Epithelial cell of proximal tubule (primary cell): ENCODE measurements around the gene LPAR5. TPM values are rescaled to one million over a fixed set of nuclear protein-coding genes. Genes with fewer than 3 reads are reported as not detected.

Experiments
- DNase-seq: peaks from one replicate; pipeline ENCODE4 v3.0.0-alpha.2; 2011; ENCODE audit warnings: low read depth
- H3K4me3 ChIP-seq: 2 replicates; pipeline ENCODE4 v1.5.1; 2011; ENCODE audit warnings: low read depth, mild to moderate bottlenecking, low read length
- total RNA-seq: library from RNA; depleted of rRNA; stranded (reverse); fragments of >200 nt; gene quantifications from 2 replicates; pipeline ENCODE4 v1.2.3, GENCODE V29; 2015
- TF ChIP-seq, protein P1 (sequence below): conservative IDR thresholded peaks from 2 replicates; pipeline ENCODE4 v1.5.1; 2012; ENCODE audit warnings: low read depth, mild to moderate bottlenecking, low read length

LPAR5 gene
- 0.81 and 0.94 TPM in 2 replicates for total RNA-seq

DNA sequence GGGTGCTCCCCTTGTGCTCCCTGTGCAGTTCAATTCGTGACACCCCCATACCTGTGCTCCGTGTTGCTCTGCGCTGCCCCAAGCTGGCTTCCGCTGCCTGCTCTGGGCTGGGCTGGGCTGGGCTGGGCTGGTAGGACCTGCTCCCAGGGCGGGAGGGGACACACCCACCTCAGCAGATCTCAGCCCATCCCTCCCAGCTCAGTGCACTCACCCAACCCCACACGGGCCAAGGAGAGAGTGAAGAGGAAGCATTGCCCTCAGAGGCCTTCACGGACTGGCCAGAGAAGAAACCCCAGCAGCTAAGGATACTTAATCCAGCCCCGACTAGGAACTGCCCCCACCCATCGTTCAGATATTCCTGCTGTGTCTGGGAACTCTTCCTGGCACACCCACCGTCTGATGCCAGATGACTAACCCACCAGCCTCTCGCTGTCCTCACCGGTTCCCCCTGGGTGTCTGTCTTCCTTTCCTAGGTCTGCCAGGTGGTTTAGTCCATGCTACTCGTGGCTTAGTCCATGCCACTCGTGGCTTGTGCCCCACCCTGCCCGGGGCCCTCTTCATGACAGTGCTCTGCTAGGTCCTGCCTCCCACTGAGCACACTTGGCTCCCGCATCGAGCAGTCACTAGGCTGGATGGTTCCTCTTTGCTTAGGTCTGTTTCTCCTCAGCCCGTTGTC is at the start of gene LPAR5:
LPAR5 (minus strand) TSS at position 104 of the 676 bp plus-strand sequence. CDS start 14,711 bp downstream, outside the sequence.
- TF ChIP-seq, protein P1, sequence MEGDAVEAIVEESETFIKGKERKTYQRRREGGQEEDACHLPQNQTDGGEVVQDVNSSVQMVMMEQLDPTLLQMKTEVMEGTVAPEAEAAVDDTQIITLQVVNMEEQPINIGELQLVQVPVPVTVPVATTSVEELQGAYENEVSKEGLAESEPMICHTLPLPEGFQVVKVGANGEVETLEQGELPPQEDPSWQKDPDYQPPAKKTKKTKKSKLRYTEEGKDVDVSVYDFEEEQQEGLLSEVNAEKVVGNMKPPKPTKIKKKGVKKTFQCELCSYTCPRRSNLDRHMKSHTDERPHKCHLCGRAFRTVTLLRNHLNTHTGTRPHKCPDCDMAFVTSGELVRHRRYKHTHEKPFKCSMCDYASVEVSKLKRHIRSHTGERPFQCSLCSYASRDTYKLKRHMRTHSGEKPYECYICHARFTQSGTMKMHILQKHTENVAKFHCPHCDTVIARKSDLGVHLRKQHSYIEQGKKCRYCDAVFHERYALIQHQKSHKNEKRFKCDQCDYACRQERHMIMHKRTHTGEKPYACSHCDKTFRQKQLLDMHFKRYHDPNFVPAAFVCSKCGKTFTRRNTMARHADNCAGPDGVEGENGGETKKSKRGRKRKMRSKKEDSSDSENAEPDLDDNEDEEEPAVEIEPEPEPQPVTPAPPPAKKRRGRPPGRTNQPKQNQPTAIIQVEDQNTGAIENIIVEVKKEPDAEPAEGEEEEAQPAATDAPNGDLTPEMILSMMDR = no peak
- no peak within 1 kb of the TSS for H3K4me3 ChIP-seq
- DNase-seq = no peak

DNA sequence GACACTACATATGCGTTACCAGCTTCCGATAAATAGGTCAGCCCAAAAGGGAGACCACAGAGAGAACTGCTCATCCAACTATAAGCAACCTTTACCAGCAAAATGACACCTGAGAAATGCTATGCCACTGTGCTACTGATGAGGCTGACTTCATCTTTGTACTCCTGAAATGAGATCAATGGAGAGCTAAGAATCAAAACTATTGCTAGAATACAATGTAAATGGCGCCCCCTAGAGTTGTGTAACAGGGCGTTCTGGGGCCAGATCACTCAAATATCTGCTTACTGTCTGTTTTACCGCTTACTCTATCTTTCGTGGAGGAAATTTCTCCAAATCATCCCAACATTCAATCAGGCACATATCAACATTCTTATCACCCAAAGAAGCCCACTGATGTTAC is 48.9 kb upstream of the LPAR5 start:
- TF ChIP-seq, protein P1 = peak; percentile 63
- DNase-seq = no peak
- H3K4me3 ChIP-seq = no peak overlapping the region

DNA sequence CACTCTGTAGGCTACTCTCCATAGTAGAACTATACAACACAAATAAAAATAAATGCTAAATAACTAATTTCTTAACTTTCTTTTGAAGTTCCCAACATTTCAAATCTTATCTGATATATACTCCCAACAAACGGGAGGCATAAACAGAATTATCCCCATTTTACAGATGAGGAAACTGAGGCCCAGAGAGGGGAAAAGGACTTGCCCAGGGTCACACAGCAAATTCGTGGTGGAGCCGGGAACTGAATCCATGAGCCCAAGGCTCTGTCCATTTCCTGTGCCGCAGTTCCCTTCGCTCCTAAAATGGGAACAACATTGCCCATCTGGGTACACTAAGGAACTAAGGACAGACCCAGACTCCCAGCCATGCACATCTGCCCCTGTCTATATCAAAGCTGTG is 41.2 kb upstream of the LPAR5 start:
- DNase-seq = no peak
- TF ChIP-seq, protein P1 = no peak
- no peak overlapping the region for H3K4me3 ChIP-seq

DNA sequence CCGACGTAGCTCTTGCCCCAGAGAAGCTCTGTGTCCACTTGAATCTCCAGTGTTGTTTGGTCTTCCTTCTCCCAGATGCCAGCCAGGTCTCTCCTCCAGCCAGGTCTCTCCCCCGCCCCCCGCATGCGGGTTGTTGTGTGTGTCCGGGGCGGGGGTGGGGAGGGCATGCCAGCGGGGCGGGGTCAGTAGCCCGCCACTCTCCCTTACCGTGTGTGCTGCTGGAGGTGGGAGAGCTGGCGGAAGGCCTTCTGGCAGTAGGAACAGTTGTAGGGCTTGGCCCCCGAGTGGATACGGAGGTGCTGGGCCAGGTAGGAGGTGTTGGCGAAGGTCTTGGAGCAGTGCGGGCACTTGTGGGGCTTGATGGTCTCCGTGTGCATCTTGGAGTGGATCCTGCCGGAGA is 36.4 kb upstream of the LPAR5 start:
- no peak for DNase-seq
- TF ChIP-seq, protein P1 = no peak
- H3K4me3 ChIP-seq = no peak overlapping the region

DNA sequence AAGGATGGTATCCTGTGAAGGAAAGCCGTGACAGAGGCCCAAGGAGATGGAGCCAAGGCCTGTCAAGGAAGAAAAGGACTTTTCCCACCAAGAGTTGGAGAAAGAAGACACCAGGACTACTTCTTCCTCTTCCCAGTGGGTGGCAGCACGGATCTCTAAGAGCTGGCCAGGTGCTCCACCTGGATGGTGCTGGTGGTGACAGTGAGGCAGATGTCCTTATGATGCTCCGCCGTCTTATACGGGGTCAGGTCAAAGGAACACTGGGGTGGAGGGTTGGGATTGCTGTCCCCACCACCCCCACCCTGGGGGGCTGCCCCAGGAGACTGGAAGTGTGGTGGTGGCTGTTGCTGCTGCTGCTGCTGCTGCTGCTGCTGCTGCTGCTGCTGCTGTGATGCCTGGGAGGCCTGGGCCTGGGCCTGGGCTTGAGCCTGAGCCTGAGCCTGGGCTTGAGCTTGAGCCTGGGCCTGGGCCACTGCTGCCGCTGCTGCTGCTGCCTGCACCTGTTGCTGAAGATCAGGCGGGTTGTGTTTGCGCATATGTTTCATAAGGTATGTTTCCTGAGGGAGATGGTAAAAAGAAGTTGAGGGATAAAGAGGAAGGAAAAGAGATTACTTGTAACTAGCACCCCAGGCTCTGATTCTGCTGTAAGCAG is 31.9 kb upstream of the LPAR5 start:
- TF ChIP-seq, protein P1 = peak; percentile 42
- DNase-seq = no peak
- no peak overlapping the region for H3K4me3 ChIP-seq

DNA sequence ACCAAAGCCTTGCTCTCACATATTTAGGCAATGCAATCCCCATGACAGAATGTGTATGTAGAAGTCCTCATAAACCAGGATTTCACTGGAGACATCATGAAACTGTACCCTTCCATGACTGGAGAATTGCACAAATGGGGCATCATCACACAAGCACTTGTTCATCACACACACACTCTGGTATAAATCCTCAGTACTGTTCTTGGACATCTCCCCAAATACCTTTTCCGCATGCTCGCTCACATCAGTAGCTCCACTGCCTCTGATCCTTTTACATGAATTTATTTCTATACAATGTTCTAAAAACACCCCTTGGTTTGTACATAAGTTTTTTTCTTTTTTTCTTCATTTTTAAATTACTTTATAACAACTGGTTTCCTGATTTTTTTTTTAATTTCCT is 30.5 kb upstream of the LPAR5 start:
- TF ChIP-seq, protein P1 = no peak
- DNase-seq = no peak
- H3K4me3 ChIP-seq = no peak overlapping the region
